DMS53 treated with DMSO at 0.1 percent for 48 hours (cell line): ENCODE measurements around the gene AHDC1.
"Not testable (repeated sequence)": the region's sequence is repeated elsewhere in the genome, so short reads cannot be mapped to it uniquely, and the experiment has no call there.

ENCODE experiments used
- DNase-seq: peaks from one replicate; lab custom pipeline; 2025; ENCODE audit not compliant: unreplicated experiment; lab: John Stamatoyannopoulos, UW

AHDC1 gene

DNA sequence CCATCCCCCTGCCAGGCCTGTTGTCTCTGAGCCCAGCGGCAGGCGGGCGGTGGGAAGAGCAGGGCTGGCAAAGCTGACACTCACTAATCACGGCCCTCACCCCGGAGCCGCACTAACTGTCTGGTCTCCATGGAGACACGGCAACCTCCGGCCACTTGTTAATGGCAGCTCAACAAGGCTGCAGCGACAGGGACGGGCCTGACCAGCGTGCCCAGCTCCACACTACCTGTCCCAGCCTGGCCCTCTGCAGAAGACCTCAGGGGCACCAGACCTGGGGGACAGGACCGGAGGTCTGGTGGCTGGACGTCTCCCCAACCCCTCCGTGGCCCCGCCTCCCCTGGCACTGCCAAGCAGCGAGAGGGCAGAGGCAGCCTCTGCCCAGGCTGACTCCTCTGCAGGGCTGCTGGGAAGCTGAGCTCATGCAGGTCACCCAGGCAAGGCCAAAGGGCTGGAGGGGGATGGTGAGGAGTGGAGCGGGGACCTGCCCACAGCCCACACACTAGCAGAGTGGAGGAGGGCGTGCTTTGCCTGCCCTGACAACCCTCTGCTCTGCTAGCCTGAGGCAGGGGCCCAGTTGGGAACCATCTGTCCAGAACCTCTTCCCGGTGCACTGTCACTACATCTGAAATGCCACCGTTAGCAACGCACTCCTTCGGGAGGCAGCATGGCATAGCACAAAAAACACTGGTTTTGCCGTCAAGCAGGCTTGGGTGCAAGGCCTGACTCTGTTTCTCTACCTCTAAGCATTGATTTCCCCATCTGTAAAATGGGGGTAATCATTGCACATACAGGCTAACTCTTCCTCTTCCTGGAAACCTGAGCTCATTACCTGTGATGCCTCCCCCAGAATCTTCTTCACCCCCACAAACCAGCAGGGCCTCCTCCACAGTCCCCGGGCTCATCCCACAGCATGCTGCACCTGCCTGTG lies 84.3 kb downstream of the AHDC1 start:
- DNase-seq: peak; percentile 70

- no peak for DNase-seq
Observed at GRCh38 chr1:27518808-27519207, 85.1 kb downstream of the AHDC1 start.

GRCh38 chr1:27517907-27518718 lies 85.8 kb downstream of the AHDC1 start:
- peak; percentile 66 for DNase-seq

DNA sequence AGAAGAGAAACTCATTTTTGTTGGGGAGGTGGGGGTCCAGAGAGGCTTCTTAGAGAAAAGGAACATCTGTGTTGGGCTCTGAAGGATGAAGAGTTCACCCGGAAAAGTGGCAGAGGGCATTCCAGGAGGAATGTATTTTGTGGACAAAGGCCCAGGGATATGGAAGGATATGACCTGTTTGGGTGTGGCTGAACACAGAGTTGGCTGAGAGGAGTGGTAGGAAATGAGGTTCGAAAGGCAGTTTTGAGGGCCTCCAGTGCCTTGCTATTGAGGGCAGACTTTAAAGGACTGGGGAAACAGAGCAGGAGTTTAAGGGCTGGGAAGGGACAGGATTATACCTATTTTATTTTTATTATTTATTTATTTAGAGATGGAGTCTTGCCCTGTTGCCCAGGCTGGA lies 86.6 kb downstream of the AHDC1 start:
- no peak for DNase-seq

DNA sequence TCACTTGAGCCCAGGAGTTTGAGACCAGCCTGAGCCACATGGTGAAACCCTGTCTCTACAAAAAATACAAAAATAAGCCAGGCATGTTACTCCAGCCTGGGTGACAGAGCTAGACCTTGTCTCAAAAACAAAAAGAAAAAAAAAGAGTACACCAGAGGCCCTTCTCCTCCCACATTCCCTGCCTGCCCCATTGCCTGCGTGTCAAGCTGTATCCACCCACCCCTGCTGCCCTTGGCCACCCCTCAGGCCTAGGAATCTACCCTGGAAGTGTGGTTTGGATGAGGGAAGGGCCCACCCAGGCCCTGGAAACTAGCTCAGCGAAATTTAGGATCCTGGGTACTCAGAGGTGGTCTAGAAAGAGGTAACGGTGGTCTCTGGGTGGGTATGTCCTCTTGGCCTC lies 88.3 kb downstream of the AHDC1 start:
- no peak for DNase-seq

DNA sequence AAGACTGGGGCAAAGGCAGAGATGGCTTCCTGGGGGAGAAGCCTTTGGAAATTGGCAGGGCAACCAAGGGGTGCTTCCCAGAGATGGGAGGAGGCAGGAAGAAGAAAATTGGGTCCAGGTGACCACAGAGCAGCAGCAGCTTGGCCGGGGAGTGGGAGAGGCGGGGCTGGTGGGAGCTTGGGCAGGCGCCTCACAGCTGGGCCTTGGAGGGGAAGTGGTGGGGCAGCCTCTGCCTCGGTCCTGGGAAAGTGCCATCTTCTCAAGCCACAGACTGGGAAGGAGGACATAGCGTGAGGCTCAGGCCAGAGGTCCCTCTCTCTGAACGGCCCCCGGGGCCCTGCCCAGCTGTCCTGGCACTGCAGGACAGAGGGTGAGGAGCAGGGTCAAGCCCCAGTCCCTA lies 90.0 kb downstream of the AHDC1 start:
- DNase-seq: no peak

DNA sequence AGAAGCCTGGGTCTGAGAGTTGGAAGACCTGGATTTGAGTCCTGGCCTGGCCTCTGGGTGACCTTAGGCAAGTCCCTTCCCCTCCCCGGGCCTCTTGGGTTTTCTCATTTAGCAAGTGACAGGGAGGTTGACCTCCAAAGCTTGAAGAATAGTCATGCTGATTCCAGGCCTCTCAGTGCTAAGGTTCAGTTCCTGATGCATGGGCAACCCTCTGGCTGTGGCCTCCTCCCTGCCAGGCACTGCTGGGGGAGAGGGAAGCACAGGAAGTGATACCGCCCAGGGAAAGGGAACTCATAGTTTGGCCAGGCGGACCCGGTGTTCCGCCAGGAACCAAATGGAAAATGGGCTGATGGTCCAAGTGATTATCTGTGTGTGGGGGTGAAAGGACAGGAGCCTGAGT lies 90.4 kb downstream of the AHDC1 start:
- no peak for DNase-seq

- no peak for DNase-seq
Observed at GRCh38 chr1:27509127-27510080, 94.5 kb downstream of the AHDC1 start.

GRCh38 chr1:27507960-27508665 lies 95.8 kb downstream of the AHDC1 start:
- no peak for DNase-seq

GRCh38 chr1:27506703-27507102 lies 97.2 kb downstream of the AHDC1 start:
- DNase-seq: no peak

GRCh38 chr1:27505420-27505680 lies 98.6 kb downstream of the AHDC1 start:
- DNase-seq: no peak

DNA sequence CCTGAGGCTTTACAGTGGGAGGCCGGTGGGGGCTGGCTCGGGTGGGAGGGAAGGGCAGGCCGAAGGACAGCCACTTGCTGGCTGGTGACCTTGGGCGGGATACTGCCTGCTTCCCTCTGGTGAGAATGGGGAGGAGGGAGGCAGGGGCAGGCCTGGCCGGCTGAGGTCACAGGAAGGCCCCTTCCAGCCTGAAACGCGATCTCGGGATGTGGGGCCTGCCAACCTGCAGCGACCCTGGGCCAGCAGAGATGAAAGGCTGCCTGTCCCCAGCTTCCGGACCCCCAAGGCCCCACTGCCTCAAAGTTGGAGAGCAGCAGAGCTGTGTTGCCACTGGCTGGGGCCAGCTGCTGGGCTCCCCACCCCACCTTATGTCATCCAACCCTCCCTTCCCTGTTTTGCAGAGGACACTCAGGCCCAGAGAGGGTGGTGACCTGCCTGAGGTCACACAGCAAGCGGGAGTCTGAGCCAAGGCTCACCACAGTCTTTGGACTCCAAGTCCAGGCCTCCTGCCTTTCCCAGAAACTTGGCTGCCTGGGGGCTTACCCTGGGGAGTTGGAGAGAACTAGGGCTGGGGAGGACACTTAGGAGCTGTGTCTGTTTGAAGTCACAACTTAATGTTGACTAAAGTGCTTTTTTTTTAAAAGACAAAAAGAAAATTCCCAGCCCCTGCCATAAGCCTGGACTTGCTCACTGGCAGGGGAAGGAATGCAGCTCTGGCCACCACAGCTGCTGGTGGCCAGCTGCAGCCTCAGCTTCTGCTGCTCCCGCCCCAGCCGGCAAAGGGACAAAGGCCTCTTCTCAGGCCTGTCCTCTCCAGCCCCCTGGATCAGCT lies 99.1 kb downstream of the AHDC1 start:
- no peak for DNase-seq

DNA sequence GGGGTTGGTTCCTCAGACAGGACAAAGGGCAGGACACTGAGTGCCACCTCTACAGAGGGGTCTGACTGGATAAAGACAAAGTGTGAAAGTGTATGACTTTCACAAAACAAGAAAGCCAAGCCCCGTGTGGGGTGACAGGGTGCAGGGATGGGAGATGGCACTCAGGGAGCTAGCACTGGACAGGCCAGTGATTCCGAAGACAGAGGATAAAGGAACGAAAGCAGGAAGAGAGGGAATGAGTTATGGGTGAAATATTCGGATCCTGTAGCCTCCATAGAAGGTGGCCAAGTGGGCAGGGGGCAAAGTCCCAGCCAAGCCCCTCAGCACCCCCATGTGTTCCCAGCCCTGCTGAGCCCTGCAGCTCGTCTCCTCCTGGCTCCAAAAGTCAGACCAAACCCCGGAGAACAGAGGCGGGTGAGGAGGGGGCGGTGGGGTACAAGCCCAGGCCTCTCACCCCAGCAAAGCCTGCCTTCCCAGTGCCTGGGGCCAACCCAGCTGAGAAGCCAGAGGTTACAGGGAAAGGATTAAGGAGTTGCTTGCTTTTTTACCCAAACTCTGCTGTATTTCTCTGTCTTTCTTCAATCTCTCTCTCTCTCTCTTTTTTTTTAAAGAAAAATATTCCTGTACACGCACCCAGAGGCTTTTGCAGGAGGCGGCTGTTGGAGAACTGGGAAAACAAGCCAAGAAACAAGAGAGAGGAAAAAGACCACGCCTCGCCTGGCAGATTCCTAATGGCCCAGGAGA lies 99.9 kb downstream of the AHDC1 start:
- no peak for DNase-seq

GRCh38 chr1:27503033-27503432 lies 100.9 kb downstream of the AHDC1 start:
- DNase-seq: no peak

DNA sequence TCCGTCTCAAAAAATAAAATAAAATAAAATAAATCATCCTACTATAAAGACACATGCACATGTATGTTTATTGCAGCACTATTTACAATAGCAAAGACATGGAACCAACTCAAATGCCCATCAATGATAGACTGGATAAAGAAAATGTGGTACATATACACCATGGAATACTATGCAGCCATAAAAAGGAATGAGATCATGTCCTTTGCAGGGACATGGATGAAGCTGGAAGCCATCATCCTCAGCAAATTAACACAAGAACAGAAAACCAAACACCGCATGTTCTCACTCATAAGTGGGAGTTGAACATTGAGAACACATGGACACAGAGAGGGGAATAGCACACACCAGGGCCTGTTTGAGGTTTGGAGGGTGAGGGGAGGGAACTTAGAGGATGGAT lies 102.8 kb downstream of the AHDC1 start:
- not testable (repeated sequence) for DNase-seq

DNA sequence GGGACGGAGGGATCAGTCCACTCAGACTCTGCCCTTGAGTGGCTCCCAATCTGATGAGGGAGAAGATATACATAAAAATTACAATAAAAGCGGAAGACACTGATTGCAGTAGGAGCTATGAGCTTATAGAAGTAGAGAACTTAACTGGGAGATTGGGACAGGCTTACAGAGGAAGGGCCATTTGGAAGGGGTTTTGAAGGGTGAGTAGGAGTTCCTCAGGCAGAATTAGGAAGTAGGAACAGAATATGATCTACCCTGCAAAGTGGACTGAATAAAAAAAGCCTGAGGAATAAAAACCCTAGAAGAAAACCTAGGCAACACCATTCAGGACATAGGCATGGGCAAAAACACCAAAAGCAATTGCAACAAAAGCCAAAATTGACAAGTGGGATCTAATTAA lies 104.8 kb downstream of the AHDC1 start:
- no peak for DNase-seq

- no peak for DNase-seq
Observed at GRCh38 chr1:27496604-27497155, 107.3 kb downstream of the AHDC1 start.

GRCh38 chr1:27492796-27493195 lies 111.1 kb downstream of the AHDC1 start:
- no peak for DNase-seq
